K562 (cell line): Measurements from ENCODE around the gene TEX14. TPM values are rescaled to one million over a fixed set of nuclear protein-coding genes. Genes with fewer than 3 reads are reported as not detected.

Source experiments
- DIDO1 ChIP-seq: fragments of 450-650 bp; IDR thresholded peaks from 2 replicates; pipeline ENCODE4 v1.6.1; 2016; ENCODE audit warnings: low read depth, missing biosample characterization, missing genetic modification characterization
- MCM7 ChIP-seq, 2 experiments: fragments of 450-650 bp; IDR thresholded peaks; 2 replicates each; pipeline ENCODE4 v1.6.1; 2016 to 2018
- PBX2 ChIP-seq, 2 experiments: IDR thresholded peaks in 1 of 2; conservative IDR thresholded peaks in 1 of 2; 2 replicates each; pipeline ENCODE4 v1.6.1; 2016; ENCODE audit warnings: low read depth in 2 of 2, mild to moderate bottlenecking in 1 of 2, missing compliant biosample characterization in 1 of 2, missing genetic modification characterization in 1 of 2, moderate library complexity in 1 of 2
- YBX1 ChIP-seq: fragments of 450-650 bp; IDR thresholded peaks from 2 replicates; pipeline ENCODE4 v1.7.1; 2016; ENCODE audit warnings: mild to moderate bottlenecking
- ZNF3 ChIP-seq: fragments of 250-450 bp; sonication (Bioruptor Pico); IDR thresholded peaks from 2 replicates; pipeline ENCODE4 v1.5.0; 2021; ENCODE audit warnings: mild to moderate bottlenecking, moderate library complexity
- polyA plus RNA-seq, 8 experiments: library from polyadenylated mRNA; depleted of rRNA in 4 of 8; stranded (reverse) in 5 of 8; unstranded in 3 of 8; fragments of >200 nt; fragmentation: Nextera tagmentation in 2 of 8; fragmentation: Illumina TruSeq in 1 of 8; extraction: Ambion mirVana in 2 of 8; extraction: Trizol in 1 of 8; gene quantifications; 2 replicates each; pipeline versions ENCODE4 v1.2.1 to v1.2.3, GENCODE V29; 2011 to 2014; ENCODE audit warnings: inconsistent platforms in 1 of 8, missing spikeins in 1 of 8
- total RNA-seq, 7 experiments: library from RNA; depleted of rRNA in 6 of 7; stranded (reverse); fragments of >200 nt in 6 of 7; fragmentation: Illumina TruSeq in 2 of 7; extraction: Trizol in 2 of 7; gene quantifications; 2 replicates each; pipeline versions ENCODE4 v1.2.1 to v1.2.3, GENCODE V29; 2011 to 2021; ENCODE audit warnings: low replicate concordance in 1 of 7
- TF ChIP-seq, protein P1 (sequence below): IDR thresholded peaks from 2 replicates; pipeline ENCODE4 v1.6.1; 2012; ENCODE audit warnings: low read depth, low read length, improper control_type of control experiment, borderline replicate concordance
- TF ChIP-seq, protein P2 (sequence below): fragments of 450-650 bp; IDR thresholded peaks from 2 replicates; pipeline ENCODE4 v1.6.1; 2016; ENCODE audit warnings: mild to moderate bottlenecking, moderate library complexity
- TF ChIP-seq, protein P3 (sequence below): fragments of 250-450 bp; sonication (Bioruptor Pico); IDR thresholded peaks from 2 replicates; pipeline ENCODE4 v1.5.0; 2021

Gene TEX14
- total and polyA plus RNA-seq, 9 of the 15 experiments (the other 6 are each of a cell fraction or from before 2014, with no cell fraction given), result 0.05 to 0.12 (median 0.09) TPM; not detected in 1

DNA sequence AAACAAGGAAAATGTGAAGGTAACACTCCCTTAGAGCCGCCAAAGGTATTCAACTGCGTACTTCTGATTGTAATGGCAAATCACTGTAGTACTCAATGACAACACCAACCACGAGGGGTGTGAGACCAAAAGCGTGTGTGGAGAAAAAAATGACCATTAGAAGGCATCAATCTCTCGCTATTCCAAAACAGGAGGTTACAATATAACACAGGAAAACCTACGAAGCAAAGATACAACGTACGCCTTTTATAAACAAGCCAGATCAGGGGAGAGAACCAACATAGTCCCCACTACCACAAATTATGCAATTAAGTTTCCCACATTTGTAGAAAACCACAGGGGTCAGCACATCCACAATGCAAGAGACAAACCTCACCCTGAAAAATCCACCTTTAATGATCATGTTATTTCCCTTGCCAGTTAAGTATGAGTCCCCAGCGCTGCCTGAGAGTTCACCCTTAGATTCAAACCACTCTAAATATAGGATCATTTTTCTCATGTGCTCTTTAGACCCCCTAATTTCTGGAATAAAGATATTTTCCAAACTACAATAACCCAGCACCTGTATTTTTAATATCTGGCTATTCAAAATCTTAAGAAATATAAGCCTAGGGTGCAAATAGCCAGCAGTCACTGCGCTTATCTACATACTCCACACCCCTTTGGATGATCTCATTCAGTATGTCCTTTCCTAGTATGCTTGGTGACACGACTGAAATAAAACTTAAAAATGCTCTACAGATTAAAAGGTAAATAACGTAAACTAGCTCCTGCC lies 12.4 kb downstream of the TEX14 start (continued):
- TF ChIP-seq, protein P1, sequence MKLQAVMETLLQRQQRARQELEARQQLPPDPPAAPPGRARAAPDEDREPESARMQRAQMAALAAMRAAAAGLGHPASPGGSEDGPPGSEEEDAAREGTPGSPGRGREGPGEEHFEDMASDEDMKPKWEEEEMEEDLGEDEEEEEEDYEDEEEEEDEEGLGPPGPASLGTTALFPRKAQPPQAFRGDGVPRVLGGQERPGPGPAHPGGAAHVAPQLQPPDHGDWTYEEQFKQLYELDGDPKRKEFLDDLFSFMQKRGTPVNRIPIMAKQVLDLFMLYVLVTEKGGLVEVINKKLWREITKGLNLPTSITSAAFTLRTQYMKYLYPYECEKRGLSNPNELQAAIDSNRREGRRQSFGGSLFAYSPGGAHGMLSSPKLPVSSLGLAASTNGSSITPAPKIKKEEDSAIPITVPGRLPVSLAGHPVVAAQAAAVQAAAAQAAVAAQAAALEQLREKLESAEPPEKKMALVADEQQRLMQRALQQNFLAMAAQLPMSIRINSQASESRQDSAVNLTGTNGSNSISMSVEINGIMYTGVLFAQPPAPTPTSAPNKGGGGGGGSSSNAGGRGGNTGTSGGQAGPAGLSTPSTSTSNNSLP, result peak; percentile 64; the same call in 1 of the 2 replicates
- no peak for TF ChIP-seq PBX2 (CRISPR knock-in tag; IDR thresholded peaks at IDR 0.05; ENCODE audit: low read depth)
- peak; percentile 89 for TF ChIP-seq PBX2 (tag; conservative IDR thresholded peaks at IDR 0.05; ENCODE audit: low read depth)
- no peak for TF ChIP-seq MCM7 (IDR thresholded peaks at IDR 0.05)
- TF ChIP-seq, protein P2, sequence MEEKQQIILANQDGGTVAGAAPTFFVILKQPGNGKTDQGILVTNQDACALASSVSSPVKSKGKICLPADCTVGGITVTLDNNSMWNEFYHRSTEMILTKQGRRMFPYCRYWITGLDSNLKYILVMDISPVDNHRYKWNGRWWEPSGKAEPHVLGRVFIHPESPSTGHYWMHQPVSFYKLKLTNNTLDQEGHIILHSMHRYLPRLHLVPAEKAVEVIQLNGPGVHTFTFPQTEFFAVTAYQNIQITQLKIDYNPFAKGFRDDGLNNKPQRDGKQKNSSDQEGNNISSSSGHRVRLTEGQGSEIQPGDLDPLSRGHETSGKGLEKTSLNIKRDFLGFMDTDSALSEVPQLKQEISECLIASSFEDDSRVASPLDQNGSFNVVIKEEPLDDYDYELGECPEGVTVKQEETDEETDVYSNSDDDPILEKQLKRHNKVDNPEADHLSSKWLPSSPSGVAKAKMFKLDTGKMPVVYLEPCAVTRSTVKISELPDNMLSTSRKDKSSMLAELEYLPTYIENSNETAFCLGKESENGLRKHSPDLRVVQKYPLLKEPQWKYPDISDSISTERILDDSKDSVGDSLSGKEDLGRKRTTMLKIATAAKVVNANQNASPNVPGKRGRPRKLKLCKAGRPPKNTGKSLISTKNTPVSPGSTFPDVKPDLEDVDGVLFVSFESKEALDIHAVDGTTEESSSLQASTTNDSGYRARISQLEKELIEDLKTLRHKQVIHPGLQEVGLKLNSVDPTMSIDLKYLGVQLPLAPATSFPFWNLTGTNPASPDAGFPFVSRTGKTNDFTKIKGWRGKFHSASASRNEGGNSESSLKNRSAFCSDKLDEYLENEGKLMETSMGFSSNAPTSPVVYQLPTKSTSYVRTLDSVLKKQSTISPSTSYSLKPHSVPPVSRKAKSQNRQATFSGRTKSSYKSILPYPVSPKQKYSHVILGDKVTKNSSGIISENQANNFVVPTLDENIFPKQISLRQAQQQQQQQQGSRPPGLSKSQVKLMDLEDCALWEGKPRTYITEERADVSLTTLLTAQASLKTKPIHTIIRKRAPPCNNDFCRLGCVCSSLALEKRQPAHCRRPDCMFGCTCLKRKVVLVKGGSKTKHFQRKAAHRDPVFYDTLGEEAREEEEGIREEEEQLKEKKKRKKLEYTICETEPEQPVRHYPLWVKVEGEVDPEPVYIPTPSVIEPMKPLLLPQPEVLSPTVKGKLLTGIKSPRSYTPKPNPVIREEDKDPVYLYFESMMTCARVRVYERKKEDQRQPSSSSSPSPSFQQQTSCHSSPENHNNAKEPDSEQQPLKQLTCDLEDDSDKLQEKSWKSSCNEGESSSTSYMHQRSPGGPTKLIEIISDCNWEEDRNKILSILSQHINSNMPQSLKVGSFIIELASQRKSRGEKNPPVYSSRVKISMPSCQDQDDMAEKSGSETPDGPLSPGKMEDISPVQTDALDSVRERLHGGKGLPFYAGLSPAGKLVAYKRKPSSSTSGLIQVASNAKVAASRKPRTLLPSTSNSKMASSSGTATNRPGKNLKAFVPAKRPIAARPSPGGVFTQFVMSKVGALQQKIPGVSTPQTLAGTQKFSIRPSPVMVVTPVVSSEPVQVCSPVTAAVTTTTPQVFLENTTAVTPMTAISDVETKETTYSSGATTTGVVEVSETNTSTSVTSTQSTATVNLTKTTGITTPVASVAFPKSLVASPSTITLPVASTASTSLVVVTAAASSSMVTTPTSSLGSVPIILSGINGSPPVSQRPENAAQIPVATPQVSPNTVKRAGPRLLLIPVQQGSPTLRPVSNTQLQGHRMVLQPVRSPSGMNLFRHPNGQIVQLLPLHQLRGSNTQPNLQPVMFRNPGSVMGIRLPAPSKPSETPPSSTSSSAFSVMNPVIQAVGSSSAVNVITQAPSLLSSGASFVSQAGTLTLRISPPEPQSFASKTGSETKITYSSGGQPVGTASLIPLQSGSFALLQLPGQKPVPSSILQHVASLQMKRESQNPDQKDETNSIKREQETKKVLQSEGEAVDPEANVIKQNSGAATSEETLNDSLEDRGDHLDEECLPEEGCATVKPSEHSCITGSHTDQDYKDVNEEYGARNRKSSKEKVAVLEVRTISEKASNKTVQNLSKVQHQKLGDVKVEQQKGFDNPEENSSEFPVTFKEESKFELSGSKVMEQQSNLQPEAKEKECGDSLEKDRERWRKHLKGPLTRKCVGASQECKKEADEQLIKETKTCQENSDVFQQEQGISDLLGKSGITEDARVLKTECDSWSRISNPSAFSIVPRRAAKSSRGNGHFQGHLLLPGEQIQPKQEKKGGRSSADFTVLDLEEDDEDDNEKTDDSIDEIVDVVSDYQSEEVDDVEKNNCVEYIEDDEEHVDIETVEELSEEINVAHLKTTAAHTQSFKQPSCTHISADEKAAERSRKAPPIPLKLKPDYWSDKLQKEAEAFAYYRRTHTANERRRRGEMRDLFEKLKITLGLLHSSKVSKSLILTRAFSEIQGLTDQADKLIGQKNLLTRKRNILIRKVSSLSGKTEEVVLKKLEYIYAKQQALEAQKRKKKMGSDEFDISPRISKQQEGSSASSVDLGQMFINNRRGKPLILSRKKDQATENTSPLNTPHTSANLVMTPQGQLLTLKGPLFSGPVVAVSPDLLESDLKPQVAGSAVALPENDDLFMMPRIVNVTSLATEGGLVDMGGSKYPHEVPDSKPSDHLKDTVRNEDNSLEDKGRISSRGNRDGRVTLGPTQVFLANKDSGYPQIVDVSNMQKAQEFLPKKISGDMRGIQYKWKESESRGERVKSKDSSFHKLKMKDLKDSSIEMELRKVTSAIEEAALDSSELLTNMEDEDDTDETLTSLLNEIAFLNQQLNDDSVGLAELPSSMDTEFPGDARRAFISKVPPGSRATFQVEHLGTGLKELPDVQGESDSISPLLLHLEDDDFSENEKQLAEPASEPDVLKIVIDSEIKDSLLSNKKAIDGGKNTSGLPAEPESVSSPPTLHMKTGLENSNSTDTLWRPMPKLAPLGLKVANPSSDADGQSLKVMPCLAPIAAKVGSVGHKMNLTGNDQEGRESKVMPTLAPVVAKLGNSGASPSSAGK, result peak; percentile 51; the same call in 1 of the 2 replicates
- TF ChIP-seq, protein P3, sequence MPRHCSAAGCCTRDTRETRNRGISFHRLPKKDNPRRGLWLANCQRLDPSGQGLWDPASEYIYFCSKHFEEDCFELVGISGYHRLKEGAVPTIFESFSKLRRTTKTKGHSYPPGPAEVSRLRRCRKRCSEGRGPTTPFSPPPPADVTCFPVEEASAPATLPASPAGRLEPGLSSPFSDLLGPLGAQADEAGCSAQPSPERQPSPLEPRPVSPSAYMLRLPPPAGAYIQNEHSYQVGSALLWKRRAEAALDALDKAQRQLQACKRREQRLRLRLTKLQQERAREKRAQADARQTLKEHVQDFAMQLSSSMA, result peak; percentile 98
- no peak for TF ChIP-seq YBX1
- 0 out of 2 replicates have a peak, but pooled peaks have one; percentile 52 for TF ChIP-seq DIDO1 (tag)
- TF ChIP-seq ZNF3 (CRISPR knock-in tag), result peak; percentile 100
